Activated naive CD4-positive, alpha-beta T cell treated with anti-CD3 and anti-CD28 coated beads, Interleukin-2, amount 50 U/mL, for 72 hours (primary cell): Measurements from ENCODE around the gene RNF148. TPM values are rescaled to one million over a fixed set of nuclear protein-coding genes. Genes with fewer than 3 reads are reported as not detected.

Experiments used
- ATAC-seq, 2 donors: fragments of 150-1000 bp; cut with Tn5 transposase; 2 replicates each; pipeline ENCODE4 v1.10.0; 2021; ENCODE audit warnings: mild to moderate bottlenecking in 2 of 2, moderate library complexity in 2 of 2
- DNase-seq, 2 donors: peaks; one replicate each; pipeline ENCODE4 v3.0.0; 2021 to 2022; ENCODE audit warnings: low spot score in 2 of 2
- H3K27ac Mint-ChIP-seq, 2 donors: one replicate each; pipeline ENCODE4 v1.8.0; 2022; ENCODE audit warnings: mild to moderate bottlenecking in 2 of 2, mixed read lengths in 2 of 2
- H3K36me3 Mint-ChIP-seq, 2 donors: one replicate each; pipeline ENCODE4 v1.8.0; 2022; ENCODE audit warnings: mixed read lengths in 2 of 2
- H3K9me3 Mint-ChIP-seq, 2 donors: one replicate each; pipeline ENCODE4 v1.8.0; 2022; ENCODE audit warnings: mixed read lengths in 2 of 2
- total RNA-seq, 2 donors: library from RNA; stranded (reverse); gene quantifications; one replicate each; pipeline ENCODE4 v1.2.3, GENCODE V29; 2022

Gene RNF148, protein sequence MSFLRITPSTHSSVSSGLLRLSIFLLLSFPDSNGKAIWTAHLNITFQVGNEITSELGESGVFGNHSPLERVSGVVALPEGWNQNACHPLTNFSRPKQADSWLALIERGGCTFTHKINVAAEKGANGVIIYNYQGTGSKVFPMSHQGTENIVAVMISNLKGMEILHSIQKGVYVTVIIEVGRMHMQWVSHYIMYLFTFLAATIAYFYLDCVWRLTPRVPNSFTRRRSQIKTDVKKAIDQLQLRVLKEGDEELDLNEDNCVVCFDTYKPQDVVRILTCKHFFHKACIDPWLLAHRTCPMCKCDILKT
- not detected for total RNA-seq

DNA sequence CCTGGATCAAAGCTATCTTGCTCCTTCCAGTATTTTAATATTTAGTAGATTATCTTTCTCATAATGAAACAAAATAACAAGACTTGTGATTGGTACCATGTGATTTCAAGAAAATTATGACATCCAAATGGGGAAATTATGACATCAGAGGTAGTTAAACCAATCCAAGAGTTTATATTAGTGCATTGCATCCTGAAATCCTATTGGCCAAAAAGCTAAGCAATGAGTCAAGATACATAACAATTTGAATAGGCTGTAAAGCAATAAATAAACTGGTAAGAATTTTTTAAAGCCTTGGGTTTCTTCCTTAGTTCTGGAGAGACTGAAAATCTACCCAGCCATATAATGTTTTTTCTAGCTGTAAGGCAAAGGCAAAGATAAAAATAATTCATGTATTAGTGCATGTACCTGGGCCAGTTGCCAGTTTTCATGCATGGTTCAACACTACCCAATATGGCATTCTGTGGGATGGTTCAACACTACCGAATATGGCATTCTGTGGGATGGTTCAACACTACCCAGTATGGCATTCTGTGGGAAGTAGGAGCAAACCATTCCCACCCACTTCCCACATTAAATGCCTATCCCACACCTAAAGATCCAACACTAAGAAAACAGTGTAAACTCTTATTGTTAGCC lies at the start of gene RNF148:
TSS of gene RNF148 (minus strand) at position 51 of the 639 bp plus-strand sequence. CDS start 172 bp downstream, outside the sequence.
- peaks cover 13 to 21% of the 10 kb centered on the region in 2 donors for H3K9me3 Mint-ChIP-seq
- H3K27ac Mint-ChIP-seq, result no peak within 1 kb of the TSS
- no peak for ATAC-seq
- DNase-seq, result no peak
- H3K36me3 Mint-ChIP-seq, result no peaks in the 10 kb centered on the region

DNA sequence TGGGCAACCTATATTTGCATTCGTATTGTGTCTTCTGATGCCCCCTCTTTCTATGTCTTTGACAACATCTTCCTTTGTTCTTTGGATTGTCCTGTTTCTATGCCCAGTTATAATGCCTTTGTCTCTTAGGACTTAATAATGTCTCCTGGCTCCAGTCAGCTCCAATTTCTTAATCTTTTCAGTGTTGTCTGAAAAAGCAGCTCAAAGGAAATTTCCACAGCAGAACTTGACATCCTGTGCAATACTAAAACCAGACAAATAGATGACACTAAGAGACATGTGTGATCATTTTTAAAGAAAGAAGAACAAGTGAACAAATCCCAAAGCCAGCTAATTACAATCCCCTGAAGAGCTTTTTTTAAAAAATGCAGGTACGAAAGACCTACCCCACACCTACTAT lies 47.7 kb upstream of the RNF148 start:
- ATAC-seq, result no peak
- Mint-ChIP-seq H3K9me3 (peaks cover 0 to 12% of the 10 kb centered on the region in 2 donors), H3K27ac (no peak overlapping the region), H3K36me3 (no peaks in the 10 kb centered on the region)
- no peak for DNase-seq

DNA sequence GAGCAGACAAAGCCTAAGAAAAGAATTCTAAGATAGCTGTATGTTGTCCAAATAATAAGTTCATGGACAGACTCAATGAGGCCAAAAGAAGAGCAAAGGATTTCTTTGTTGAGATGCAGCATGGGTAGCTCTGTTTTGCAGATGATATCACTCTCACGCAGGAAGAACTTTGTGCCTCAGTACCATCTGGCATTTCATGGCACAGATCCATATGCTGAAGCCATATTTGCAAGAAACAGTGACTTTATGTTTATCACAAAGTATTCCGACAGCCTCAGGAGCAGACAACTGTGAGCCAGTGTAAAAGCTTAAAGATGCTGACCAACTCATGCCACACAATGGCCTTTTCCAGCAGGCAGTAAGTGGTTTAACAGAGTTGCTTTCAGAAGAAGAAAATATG lies 45.5 kb upstream of the RNF148 start:
- H3K27ac Mint-ChIP-seq, result no peak overlapping the region
- no peaks in the 10 kb centered on the region for H3K36me3 Mint-ChIP-seq
- peaks cover 0 to 12% of the 10 kb centered on the region in 2 donors for H3K9me3 Mint-ChIP-seq
- no peak for DNase-seq
- no peak for ATAC-seq

DNA sequence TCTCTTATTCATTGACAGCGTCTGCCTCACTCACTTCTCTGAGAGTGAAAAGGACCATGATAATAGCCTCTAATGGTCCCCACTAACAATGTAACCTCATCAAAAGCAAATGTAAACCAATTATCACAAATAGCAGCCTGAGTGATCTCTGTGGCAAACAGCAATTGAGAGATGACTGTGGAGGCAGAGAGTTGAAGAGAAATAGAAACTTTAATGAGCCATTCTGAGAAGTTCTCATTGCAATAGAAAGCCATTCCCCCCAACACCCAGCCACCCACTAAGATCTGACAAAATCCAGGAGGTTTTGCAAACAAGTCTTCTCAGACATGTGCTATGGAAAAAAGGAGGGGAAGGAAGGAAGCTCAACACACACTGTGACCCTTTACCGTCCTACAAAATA lies 44.2 kb upstream of the RNF148 start:
- Mint-ChIP-seq H3K36me3 (no peaks in the 10 kb centered on the region), H3K9me3 (peaks cover 0 to 12% of the 10 kb centered on the region in 2 donors), H3K27ac (no peak overlapping the region)
- no peak for ATAC-seq
- DNase-seq, result no peak

DNA sequence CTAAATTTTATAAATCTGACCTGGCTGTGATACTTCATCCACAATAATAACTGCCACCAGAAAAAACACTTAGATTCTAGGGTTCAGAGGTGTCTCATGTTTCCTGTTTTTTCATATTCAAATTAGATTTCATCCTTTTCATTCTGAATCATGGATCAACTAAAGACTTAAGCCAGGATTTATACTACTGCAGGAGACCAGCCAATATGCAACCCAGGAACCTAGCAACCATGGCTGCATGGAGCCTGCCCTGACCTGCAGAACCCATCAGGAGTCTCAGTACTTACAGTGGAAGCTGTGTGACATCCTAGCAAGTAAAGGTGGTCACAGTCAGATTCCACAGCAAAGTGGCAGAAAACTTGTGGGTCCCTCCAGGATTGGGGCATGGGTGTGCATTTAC lies 40.5 kb upstream of the RNF148 start:
- peaks cover 6 to 10% of the 10 kb centered on the region in 2 donors for H3K9me3 Mint-ChIP-seq

DNA sequence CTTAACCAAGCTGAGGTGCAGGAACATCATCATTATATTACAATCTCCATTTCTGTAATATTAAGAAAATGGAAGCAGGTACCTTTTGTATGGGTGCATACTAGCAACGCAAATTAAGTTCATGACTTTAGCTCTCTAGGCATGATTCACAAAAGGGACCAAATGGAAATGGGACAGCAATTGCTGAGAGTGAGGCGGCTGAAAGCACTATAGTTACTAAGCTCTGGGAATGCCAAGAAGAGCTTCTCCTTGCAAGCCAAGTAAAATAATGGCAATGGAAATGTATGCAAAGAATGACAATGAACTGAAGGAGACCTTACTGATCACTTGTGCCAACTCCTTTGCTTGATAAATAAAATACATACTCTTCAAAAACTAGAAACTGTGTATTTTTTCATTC lies 36.2 kb upstream of the RNF148 start:
- H3K36me3 Mint-ChIP-seq, result no peaks in the 10 kb centered on the region
- H3K27ac Mint-ChIP-seq, result no peak overlapping the region
- peaks cover 4 to 16% of the 10 kb centered on the region in 2 donors for H3K9me3 Mint-ChIP-seq
- DNase-seq, result no peak
- no peak for ATAC-seq

More for the DNA sequence above, 40.5 kb upstream of the RNF148 start:
- DNase-seq (no peak), ATAC-seq (no peak)
- Mint-ChIP-seq H3K36me3 (no peaks in the 10 kb centered on the region), H3K27ac (no peak overlapping the region)

DNA sequence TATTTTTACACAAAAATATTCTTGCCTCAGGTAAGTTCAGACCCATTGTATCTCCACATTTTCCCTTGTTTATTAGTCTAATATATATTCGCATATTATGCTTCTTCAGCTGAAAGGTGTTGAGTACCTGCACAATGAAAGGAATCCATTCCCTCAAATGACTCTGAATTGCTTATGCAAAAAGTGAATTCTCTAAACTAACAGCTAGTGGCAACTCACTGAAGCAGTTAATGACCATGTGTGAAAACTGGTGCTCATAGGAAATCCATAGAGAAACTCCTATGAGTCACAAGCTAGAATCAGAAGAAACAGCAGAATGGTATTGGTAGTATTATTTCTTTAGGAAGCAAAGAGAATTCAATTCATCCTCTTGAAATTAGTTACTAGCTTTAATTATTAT lies 33.5 kb upstream of the RNF148 start:
- Mint-ChIP-seq H3K27ac (no peak overlapping the region), H3K36me3 (no peaks in the 10 kb centered on the region), H3K9me3 (peaks cover 4 to 16% of the 10 kb centered on the region in 2 donors)
- no peak for DNase-seq
- no peak for ATAC-seq

DNA sequence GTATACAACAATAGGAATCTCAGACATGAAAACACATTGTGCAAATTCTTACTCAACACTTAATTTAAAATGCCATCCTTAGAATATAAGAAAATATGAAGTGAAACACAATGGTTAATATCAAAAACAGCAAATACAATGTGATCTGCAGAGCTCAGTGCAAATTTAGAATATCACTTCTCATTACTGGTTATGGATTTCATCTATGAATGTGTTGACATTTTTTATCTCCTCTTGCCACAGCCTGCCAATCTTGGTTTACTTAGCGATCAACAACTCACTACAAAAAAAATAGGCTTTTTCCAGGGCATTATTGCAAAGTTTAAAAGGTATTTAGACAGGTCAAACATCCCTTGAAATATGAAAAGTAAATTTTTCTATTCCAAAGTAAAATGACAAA lies 25.0 kb upstream of the RNF148 start:
- peaks cover 0 to 14% of the 10 kb centered on the region in 2 donors for H3K9me3 Mint-ChIP-seq
- DNase-seq (no peak), ATAC-seq (no peak)
- no peaks in the 10 kb centered on the region for H3K36me3 Mint-ChIP-seq
- H3K27ac Mint-ChIP-seq, result no peak overlapping the region

DNA sequence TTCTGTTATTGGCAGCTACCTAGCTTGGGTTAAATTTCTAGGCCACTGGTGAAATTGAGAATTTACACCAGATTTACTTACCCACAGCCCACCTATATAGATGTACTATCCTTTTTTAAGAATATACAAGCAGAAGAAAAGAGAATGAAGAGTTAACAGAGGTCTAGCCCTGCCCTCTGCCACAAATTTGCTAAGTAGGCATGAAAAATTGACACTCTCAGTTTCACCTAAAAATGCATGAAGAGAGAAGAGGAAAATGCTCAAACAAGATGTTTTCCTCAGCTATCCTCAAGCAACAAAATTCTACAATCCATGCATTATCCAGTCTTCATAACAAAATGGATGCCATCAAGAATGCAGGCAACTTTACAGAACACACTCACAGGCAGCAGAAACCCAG lies 24.6 kb upstream of the RNF148 start:
- no peaks in the 10 kb centered on the region for H3K36me3 Mint-ChIP-seq
- peaks cover 0 to 14% of the 10 kb centered on the region in 2 donors for H3K9me3 Mint-ChIP-seq
- DNase-seq, result no peak
- ATAC-seq, result no peak
- H3K27ac Mint-ChIP-seq, result no peak overlapping the region

DNA sequence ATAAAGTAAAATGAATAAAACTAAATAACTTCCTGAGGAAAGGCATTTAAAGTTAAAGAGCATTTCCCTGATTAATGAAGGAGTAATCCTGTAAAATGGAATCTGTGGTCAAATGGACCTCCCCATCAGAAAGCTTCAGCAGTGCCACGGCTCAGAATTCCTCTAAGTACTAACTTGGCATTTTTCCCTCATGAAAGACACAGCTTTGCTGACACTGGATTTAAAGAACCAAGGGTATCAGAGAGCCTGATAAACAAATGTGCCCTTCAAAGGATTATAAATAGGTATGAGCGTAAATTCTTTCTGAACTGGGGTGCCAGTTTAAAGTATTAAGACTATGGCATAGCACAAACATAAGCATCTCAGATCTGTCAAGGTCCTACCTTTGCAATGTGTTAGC lies 24.2 kb upstream of the RNF148 start:
- no peak for ATAC-seq
- Mint-ChIP-seq H3K9me3 (peaks cover 0 to 14% of the 10 kb centered on the region in 2 donors), H3K36me3 (no peaks in the 10 kb centered on the region)

DNA sequence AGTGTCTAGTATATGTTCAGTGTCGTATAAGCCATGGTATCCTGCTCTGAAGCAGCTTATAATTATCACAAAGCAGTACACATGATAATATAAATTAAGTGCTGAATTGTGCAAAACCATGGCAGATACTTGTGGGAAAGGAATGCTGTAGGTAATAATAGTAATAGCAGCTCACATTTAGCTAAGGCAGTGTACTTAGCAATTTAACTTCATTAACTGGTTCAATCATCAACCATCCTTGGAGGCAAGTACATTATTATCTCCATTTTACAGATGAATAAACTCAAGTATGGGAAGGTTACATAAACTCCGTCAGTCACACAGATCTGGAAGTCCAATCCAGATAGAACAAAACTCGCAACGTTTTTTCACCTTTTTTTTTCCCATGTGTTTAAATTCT lies 21.6 kb upstream of the RNF148 start:
- no peaks in the 10 kb centered on the region for H3K36me3 Mint-ChIP-seq
- H3K9me3 Mint-ChIP-seq, result peaks cover 5 to 18% of the 10 kb centered on the region in 2 donors
- ATAC-seq (no peak), DNase-seq (no peak)
- H3K27ac Mint-ChIP-seq, result no peak overlapping the region

More for the DNA sequence above, 24.2 kb upstream of the RNF148 start:
- no peak for DNase-seq
- no peak overlapping the region for H3K27ac Mint-ChIP-seq

DNA sequence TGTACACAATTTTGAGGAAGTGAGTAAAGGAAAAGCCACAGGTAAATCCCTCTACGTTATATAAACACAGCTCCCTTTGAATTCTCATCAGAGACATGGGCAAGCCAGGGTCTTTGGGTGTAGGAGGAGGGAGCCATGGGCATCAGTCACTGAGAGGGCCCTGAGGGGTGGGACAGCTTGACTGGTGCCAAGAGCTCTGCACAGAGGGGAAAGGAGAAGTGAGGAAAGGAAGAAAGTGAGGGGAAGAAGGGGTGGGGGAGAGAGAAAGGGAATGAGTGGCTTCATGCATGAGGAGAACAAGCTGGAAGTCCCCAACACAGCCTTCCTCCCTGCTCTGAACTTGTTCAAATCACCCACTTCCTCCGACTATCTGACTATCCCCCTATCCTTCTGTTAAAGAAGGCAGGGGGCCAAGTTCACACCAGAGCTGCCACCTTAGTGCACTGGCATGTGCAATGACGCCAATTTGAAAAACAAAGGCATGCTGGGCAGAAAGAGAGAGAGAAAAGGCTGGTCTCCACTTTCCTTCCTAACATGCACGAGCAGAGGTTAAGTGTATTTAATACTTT lies 16.4 kb upstream of the RNF148 start:
- no peak overlapping the region for H3K27ac Mint-ChIP-seq
- peaks cover 4 to 5% of the 10 kb centered on the region in 2 donors for H3K9me3 Mint-ChIP-seq
- DNase-seq (no peak), ATAC-seq (no peak)
- no peaks in the 10 kb centered on the region for H3K36me3 Mint-ChIP-seq

DNA sequence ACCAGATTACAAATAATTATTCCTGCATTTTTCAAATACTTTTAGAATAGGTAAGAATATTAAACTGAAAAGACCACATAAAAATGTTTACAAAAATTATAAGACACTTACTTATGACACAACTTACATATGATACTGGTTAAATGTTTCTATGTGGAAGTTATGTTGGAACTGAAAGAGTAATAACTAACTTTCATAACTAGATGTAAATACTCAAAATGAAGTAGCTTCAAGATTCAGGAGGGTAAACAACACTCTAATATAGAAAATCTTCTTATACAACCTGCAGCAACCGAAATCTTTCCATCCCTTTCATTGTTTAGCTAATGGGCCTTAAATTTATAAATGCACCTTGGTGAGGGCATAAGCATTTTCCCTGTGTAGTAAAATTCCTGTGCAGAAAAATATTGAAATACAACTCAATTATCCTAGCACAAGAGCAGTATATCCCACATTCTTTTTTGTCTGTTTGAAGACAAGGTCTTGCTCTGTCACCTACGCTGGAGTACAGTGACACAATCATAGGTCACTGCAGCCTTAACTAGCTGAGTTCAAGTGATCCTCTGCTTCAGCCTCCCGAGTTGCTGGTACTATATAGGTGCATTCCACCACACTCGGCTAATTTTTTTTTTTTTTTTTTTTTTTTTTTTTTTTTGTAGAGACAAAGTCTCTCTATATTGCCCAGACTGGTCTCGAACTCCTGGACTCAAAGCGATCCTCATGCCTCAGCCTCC lies 14.8 kb upstream of the RNF148 start:
- no peak overlapping the region for H3K27ac Mint-ChIP-seq
- ATAC-seq (no peak), DNase-seq (no peak)
- peaks cover 4 to 5% of the 10 kb centered on the region in 2 donors for H3K9me3 Mint-ChIP-seq
- H3K36me3 Mint-ChIP-seq, result no peaks in the 10 kb centered on the region

DNA sequence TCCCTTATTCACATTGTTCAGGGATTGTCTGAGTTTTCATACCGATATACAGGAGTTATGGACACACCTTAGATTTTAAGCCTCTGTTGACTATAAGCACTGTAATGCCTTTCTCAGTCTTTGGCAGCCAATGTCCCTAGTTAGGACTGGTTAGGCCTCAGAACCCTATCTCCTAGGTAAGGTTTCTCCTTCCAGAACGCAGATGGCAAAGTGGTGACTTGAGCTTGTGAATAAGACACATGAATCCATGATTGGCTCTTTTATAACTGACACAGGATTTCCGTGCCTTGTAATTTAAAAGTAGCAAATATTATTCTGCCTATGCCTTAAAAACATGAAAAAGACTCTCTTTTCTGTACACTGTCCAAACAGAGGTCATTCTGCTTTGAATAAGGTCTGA lies 12.5 kb upstream of the RNF148 start:
- DNase-seq, result no peak
- ATAC-seq, result no peak
- Mint-ChIP-seq H3K27ac (no peak overlapping the region), H3K36me3 (no peaks in the 10 kb centered on the region), H3K9me3 (peaks cover 0 to 5% of the 10 kb centered on the region in 2 donors)

DNA sequence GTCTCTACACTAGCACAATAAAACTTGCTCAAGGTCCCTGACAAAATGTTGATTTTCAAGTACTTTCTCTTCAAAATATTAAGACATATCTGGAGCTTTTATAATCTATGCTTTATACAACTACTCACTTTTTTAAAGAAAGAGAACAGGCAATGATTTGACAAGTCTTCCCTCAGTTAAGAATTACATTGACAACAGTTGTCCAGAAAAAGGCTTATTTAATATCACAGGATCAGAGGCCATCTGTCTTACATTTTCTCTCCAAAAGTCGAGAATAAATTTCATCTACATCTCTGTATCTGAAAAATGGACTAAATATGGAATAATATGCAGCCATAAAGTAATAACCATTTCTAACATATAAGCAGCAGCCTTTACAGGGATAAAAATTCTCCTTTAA lies 8.2 kb upstream of the RNF148 start:
- Mint-ChIP-seq H3K27ac (no peak overlapping the region), H3K36me3 (no peaks in the 10 kb centered on the region), H3K9me3 (peaks cover 5 to 6% of the 10 kb centered on the region in 2 donors)
- no peak for ATAC-seq
- no peak for DNase-seq

DNA sequence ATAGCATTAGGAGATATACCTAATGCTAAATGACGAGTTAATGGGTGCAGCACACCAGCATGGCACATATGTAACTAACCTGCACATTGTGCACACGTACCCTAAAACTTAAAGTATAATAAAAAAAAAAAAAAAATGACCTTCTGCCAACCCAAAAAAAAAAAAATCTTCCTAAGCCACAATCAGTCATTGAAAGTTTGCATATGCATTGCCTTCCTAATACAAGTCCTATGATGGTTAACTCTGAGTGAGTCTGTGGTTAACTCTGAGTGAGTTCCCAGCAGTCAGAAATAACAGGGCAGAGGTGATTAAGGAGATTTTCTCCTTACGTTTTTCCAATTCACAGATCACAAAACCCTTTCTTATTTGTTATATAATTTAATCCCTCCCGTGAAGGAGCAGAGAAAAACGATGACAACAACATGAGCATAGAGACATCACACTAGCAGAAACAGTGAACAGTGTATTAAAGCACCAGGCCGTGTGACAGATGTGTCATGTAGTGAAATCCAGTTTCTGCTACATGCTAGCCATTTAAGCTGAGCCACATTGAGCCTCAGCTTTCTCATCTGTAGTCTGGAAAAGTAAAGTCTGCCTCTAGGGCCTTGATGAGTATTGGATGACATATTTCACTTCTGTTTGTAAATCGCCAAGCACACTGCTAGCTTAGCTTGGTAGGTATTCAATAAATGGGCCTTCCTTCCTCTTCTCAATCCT lies 7.4 kb upstream of the RNF148 start:
- Mint-ChIP-seq H3K36me3 (no peaks in the 10 kb centered on the region), H3K27ac (no peak overlapping the region), H3K9me3 (peaks cover 5 to 6% of the 10 kb centered on the region in 2 donors)
- DNase-seq (no peak), ATAC-seq (no peak)
